SKM-1 (cell line): Measurements from ENCODE around the gene NRXN3.
"Not testable (repeated sequence)": the region's sequence is repeated elsewhere in the genome, so short reads cannot be mapped to it uniquely, and the experiment has no call there.

Experiments used
- DNase-seq: peaks from one replicate; lab custom pipeline; 2025; ENCODE audit not compliant: unreplicated experiment; lab: John Stamatoyannopoulos, UW

Gene NRXN3

DNA sequence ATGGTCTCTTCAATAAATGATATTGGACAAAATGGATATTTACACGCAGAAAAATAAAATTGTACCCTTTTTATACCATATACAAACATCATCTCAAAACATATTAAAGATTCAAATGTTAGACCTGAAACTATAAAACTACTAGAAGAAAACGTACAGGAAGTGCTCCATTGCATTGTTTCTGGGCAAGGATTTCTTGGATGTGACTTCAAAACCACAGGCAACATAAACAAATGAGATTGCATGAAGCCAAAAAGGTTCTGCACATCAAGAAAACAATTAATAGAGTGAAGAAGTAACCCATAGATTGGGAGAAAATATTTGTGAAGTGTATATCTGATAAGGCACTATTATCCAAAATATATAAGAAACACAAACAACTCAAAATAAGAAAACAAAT, 812.4 kb downstream of the NRXN3 start:
- no peak for DNase-seq

DNA sequence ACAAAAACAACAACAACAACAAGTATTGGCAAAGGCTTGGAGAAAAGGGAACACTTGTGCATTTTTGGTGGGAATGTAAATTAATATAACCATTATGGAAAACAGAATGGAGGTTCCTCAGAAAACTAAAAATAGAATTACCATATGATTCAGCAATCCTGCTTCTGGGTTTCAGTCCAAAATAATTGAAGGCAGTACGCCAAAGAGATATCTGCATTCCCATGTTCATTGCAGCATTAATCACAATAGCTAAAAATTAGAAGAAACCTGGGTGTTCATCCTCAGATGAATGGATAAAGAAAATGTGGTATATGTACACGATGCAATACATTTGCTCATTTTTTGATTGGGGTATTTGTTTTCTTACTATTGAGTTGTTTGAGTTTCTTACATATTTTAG, 813.0 kb downstream of the NRXN3 start:
- no peak for DNase-seq

DNA sequence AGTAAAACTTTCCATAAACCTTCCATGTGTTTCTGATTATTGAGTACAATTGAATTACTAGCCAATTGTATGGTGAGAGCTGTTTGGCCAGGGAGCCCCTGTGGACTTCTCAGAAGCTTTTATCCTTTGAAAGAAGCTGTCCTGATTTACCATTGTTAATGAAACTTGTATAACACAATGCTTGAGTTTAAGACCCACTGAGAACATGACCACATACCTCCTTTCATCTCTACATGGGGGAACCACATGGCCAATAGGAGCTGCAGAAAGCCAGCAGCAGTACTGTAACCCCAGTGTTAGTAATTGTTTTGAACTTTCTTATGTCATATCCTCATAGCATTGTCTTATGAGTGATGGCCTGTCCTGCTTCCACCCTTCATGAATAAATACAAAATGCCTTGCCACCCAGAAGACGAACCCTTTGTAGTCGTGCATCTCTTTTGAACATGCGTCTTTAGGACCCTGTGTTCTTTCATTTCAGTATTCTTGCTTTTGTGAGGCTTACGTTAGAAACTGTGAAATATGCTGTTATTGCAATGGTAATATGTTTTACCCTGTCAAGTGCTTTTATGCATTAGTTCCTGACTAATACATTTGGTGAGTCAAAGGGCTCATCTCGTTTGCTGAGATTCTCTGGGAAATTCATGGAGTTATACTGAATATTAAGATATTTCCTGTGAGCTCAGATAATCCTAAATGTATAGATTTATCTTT, 815.7 kb downstream of the NRXN3 start:
- no peak for DNase-seq

DNA sequence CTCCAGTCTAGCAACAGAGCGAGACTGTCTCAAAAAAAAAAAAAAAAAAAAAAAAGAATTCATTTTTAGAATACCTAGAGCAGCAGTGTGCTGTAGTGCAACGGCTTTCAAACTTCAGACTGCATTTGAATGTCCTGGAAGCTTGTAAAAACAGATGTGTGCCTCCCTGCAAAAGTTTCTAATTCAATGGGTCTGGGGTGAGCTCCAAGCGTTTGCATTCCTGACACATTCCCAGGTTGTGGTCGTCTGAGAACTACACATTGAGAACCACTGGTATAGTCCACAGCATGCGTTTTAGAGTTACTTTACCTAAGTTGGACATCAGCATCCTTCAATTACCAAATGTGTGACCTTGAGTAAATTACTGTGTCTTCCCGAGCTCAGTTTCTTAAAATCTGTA, 816.8 kb downstream of the NRXN3 start:
- DNase-seq: no peak

DNA sequence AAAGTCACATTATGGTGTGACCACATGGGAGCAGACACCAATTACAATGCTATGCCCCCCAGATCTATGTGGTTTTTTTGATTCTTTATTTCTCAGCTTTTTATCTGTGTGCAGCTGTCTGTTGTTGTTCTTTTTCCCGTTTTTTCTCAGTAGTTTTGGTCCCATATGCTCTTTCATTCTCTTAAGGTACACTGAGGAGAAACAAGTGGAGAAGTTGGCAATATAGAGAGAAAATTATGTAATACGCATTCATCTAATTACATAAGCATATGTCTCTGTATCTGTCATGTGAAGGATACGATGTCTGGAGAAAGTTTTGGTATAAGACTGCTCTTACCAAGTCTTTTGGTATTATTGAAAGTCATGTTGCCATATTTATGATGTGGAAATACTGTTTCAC, 819.0 kb downstream of the NRXN3 start:
- no peak for DNase-seq

DNA sequence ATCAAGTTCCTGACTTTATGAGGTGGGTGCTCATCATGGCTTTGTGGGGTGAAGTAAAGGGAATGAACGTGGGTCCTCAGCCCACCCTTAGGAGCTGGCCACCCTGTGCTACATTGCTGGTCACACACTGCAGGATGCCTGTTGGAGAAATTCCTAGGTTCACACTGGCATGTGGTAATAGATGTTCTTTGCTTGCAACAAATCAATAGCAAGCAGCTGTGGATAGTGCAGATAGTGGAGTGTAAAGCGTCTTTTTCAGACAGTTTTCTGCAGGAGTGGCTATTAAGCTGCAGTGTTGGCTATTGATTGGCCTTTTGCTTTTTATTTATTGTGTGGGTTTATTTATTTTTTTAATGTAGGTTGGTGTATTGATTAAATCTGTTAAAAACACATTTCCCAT, 822.7 kb downstream of the NRXN3 start:
- DNase-seq: no peak

DNA sequence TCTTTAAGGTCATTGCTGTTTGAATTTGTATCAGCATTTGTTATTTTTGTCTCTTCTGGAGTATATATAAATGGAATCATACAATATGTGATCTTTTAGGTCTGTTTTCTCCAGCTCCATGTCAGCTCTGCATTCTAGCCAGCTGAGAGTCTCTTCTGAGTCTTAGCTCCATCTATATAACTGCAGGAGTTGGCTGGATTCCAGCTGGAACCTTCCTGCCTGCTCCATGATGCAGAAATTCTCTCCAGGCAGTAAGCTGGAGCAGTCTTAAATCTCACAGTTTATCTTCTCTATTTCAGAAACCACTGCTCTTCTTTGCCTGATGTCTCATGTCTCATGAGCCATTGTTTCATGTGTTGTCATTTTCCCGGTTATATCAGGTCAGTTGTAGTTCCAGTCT, 827.6 kb downstream of the NRXN3 start:
- no peak for DNase-seq

DNA sequence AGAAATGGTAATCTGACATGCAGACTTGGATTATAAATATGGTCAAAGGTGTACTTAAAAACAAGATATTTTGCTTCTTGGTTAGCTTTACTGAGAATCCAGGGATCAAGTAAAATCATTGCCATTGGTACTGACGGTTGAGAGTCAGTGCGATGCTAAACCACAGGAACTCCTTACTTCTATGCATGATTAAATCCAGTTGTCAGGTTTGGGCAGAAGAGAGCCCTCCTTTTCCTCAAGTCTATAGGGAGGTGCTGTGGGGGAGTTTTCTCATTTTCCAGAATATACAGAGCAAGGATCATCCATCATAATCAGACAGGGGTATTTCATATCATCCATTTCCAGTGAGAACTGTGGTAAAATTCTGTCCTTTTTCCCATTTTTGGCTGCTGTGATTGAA, 839.1 kb downstream of the NRXN3 start:
- no peak for DNase-seq

DNA sequence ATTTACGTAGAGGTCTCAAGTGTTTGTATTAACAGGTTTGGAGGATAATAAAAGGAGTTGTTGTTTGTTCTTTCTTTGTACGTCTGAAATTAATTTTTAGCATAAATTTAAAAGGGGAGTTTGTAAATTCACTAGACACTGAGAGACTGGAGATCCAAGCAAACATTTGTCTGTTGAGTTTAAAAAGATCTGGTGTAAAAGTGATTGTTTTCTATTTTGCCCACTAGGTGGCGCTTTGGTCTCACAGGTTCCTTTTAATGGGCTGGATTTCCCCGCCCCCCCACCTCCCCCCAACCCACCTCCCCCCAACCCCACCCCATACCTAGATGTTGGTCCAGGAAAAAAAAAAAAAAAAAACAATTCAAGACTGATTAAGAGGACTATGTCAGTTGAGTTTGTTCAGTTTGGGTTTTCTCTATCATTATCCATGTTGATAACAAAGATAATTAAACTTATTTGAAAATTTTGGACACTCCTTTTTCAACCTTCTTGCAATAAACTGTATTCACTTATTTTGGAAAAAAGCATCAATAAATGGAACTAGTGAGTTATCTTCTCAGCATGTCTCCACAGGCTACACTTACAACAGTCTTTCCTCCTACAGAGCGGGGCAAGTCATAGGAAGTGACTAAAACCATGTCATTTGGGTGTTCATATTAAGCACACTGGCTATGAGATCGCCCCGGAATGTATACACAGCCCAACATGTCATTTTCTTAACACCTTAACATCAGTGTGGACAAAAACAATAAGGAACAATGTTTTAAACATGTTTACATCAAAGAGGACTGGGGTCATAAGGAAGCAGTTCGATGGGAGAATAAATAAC, 841.1 kb downstream of the NRXN3 start:
- peak; percentile 0 for DNase-seq

DNA sequence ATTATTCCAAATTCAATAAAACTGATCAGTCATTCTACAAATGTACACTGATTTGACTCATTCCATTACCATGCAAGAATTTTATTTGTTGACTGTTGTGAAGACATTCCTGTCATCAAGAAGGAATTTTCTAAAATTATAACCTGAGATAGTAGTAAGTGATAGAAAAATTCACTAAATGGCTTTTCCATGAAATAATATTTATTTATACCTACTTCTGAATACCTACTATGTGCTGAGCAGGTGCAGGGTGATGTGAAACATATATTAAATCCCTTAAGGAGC, 841.7 kb downstream of the NRXN3 start:
- no peak for DNase-seq

DNA sequence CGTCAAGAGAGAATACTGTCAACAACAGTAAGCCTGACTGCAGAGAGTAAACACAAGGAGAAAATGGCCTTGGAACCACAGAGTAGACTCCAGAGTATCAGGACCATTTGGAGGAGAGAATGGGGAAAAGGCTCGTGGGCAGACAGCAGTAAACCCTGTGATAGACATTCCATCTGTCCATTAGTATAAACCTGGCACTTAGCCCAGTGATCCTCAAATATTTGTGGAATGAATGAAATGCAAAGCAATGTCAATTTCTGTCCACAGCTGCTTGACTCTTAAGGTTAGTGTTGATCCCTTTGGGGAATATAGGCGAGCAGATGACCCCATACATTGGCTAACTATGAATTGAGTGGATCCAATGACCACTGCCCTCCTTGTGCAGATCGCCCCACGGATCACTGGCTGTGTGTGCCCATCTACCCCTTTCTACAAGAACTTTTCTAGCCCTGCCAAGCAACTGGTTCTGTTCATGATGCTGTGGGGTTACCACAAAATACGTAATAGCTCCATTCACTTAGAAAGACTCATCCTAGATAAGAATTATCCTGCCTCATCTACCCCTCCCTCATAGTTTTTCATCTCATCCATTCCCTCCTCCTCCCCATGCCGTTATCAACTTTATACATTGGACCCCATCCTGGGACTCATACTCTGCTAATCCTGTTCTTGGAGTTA, 846.8 kb downstream of the NRXN3 start:
- no peak for DNase-seq

DNA sequence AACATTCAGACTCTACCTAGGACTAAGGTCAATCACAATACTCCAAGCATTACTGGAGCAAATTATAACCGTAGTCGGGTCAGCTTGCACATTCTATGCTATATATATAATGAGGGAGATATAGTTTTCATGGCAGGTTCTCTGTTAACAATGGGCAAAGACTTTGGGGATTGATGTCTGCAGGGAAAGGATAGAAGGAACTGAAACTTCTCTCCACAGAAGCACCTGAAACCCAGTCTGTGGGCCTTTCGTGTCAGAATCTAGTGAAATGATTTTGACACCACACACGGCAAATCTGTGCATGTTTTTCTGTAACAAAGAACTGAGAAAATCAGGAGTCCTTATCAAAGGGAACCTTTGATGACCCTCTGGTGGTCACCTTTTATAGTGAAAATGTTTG, 847.4 kb downstream of the NRXN3 start:
- DNase-seq: no peak

DNA sequence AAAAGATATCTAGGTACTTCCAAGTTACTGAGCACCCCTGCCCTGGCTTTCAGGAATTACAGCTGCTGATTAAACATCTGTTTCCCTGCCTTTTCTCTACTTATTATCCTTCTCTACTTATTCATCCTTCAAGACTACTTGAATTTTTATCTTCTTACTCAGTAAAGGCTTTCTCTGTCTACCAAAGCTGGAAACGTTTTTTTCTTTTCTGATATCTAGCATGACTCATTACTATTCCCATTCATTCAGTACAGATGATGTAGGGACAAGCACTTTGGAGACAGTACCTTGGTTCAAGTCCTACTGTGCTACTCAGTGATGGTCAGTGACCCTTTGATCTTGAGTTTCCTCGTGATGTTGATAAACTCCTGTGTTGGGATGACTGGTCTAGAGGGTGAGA, 848.7 kb downstream of the NRXN3 start:
- no peak for DNase-seq

DNA sequence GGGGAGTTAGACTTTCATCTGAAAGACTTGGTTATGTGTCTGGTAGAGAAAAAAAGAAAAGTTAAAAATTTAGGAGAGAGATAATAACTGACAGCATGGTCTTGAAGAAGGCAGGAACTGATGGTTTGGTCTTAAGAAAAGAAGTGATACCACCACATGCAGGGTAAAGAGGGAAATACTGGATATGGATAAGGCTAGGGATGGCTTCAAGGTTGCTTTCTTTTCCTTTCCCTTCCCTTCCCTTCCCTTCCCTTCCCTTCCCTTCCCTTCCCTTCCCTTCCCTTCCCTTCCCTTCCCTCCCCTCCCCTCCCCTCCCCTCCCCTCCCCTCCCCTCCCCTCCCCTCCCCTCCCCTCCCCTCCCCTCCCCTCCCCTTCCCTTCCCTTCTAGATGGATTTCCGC, 849.7 kb downstream of the NRXN3 start:
- not testable (repeated sequence) for DNase-seq

DNA sequence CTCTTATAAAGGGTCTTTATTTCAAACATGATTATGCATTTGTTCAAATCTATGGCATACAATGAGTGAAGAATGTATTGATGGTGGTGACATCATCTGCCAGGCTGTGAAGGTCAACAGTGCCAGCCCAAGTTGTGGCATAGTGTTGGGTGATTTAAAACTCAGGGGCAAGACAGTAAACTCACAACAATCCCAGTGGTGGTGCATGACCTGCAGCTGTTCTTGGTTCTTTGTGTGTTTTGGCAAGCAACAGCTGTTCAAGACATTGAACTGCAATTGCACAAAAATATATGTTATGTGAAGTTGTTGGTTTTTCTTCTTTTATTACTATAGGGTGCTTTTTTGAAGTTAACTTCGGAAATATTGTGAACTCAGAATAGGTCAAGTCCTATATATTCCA, 851.6 kb downstream of the NRXN3 start:
- no peak for DNase-seq

DNA sequence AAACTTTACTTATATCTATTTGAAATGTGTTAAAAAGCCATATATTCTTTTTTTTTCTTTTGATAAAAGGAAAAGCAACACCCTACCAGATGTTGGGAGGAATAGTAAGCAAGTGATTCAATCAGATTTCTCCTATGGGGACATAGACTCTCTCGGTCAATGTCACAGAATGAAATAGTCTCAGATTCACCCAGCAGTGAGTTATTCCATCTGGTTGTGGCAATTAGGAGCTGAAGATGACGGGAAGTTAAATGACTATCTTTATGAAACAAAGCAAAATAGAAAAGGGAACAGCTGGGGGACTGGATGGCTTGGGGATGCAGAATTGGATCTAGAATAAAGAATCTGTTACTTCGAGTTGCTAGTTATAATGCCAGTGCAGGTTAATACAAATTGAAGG, 857.0 kb downstream of the NRXN3 start:
- DNase-seq: no peak

DNA sequence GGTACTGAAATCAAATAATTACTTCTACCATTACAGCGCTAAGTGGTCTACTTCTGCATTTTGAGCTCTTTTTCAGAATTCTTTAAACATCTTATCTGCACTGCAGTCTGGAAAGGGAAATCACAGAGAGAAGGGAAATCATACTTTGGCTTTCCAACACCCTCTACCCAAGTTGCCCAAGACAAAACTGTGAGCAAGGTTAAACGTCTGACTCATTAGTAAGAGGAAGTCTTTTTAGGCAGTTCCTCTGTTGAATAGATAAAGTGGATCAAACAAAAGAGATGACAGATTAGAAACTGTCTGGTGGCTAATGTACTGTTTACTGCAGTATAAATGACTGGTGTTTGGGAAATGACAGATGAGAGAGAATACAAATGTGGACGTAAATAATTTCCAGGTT, 858.1 kb downstream of the NRXN3 start:
- DNase-seq: peak; percentile 23

DNA sequence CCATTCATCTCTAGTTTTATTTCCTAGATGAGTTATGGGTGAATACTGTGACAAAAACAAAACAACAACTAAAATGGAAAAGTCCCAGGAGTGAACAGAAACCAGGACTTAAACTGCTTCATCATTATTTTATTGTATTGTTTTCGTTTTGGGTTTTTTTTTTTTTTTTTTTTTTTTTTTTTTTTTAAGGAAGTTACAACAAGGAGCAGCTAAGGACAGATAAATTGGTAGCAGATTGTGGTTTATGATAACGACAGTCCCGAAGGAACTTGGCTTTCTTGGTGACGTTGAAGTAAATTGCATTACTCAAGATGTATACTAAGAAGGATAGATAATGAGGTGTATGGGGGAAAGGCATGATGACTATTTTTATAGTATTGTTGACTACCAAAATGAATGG, 866.3 kb downstream of the NRXN3 start:
- DNase-seq: no peak

DNA sequence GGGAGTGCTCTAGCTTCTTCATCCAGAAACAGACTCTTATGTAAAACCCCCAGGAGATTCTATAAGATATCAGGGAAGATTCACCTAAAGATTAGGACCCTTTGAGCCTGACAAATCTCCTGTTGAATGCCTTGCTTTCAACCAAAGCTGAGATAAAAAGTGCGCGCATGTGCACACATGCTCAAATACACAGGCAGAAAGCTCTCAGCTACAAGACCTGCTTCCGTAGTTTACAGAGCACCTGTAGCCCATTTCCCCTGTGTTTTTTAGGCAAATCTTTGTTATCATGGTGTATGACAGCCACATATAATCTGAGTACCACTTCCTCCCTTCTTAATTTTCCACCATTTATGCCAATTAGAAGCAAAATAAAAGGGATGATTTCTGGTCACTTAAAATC, 866.9 kb downstream of the NRXN3 start:
- DNase-seq: no peak

DNA sequence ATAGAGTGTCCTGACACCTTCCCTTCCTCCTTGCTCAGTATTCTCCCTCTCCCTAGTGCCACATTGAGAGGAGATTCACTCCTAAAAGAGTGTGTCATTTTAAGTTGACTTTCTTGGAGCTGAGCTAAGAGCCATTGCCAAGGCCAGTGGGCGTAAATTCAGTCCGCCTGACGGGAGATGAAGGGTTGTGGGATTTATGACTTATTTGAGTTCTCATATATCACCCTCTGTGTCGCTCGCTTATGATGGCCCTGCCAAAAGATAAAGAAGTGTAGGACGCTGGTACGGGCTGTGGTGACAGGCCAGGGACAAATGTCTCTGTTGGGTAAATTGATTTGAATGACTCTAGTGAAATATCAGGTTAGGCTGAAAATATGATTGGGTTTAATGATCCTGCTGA, 867.4 kb downstream of the NRXN3 start:
- DNase-seq: no peak

DNA sequence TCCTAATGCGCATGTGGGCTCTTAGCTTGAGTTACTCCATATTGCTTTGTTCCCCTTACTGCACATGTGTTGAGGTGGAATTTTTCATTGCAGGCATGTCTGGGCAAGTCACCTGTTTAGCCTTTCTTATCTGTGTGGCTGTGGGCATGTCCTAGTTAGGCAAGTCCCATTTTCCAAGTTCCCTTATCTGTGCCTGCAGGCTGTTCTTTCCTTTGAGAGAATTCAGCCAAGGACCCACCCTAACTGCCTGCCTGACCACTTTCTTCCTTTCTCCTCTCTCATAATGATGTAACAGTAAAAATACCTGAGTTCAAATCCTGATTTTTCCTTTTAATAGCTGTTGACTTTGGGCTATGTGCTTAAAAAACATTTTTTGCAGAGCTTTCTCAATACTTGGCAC, 870.6 kb downstream of the NRXN3 start:
- DNase-seq: no peak

DNA sequence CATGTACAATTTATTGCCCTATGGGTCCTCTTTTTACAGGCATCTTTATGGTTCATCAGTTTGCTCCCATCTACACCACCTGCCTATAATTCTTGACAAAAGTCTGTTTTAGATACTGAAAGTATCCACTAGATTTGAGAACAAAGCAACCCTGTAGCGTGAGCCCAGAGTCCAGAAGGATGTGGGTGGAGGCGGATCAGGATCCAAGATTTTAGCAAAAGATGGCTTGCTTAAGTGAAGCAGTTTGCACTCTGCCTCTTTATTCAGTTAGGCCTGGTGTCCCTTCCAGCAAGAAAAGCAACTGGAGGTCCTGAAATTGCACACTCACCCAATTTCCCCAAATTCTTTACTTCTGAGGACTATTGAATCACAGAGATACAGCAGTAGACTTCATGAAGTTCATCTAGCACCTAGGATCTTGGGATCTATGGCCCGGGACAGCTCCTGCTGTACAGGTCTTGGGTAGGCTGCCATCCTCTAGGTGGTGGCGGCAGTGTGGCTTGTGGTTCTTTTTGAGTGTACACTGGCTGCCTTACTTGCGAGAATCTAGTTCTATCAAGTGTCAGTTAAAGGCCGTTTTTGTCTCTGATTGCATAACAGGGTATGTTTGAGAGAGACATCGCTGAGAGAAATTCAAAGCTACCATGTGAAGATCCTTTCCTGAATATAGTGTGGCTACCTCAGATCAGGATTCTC, 873.2 kb downstream of the NRXN3 start:
- DNase-seq: no peak
